22Rv1 (cell line): ENCODE data around the gene USP6NL.

ENCODE experiments used
- ZFX ChIP-seq: fragments of 450-650 bp; IDR thresholded peaks from 2 replicates; pipeline ENCODE4 v1.6.1; 2017; ENCODE audit warnings: antibody characterized with exemption, borderline replicate concordance
- TF ChIP-seq, protein P1 (sequence below): fragments of 450-650 bp; IDR thresholded peaks from 2 replicates; pipeline ENCODE4 v1.5.1; 2017; ENCODE audit warnings: mild to moderate bottlenecking

DNA sequence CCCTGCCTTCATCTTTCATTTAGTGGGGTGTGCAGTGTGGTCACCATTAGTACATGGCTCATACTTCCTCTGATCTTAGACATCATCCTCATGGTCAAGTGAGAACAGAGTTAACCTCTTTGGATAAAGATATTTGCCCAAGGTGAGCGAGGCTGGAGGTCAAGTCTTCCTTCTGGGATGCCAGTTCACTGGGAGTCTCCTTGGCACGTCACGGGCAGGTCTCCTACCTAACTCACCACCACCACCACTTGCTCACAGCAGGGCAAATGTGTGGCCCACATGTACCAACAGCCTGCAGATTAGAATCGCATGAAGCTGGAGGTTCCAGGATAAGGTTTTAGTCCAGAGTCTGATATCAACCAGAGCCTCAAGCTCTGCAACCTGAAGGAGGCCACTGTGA, 164.6 kb downstream of the USP6NL start:
- no peak for TF ChIP-seq ZFX
- TF ChIP-seq, protein P1, sequence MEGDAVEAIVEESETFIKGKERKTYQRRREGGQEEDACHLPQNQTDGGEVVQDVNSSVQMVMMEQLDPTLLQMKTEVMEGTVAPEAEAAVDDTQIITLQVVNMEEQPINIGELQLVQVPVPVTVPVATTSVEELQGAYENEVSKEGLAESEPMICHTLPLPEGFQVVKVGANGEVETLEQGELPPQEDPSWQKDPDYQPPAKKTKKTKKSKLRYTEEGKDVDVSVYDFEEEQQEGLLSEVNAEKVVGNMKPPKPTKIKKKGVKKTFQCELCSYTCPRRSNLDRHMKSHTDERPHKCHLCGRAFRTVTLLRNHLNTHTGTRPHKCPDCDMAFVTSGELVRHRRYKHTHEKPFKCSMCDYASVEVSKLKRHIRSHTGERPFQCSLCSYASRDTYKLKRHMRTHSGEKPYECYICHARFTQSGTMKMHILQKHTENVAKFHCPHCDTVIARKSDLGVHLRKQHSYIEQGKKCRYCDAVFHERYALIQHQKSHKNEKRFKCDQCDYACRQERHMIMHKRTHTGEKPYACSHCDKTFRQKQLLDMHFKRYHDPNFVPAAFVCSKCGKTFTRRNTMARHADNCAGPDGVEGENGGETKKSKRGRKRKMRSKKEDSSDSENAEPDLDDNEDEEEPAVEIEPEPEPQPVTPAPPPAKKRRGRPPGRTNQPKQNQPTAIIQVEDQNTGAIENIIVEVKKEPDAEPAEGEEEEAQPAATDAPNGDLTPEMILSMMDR: no peak
